Measurements from ENCODE around the gene CCN6.
"Not testable (repeated sequence)": the region's sequence is repeated elsewhere in the genome, so short reads cannot be mapped to it uniquely, and the experiment has no call there.

Gene CCN6

DNA sequence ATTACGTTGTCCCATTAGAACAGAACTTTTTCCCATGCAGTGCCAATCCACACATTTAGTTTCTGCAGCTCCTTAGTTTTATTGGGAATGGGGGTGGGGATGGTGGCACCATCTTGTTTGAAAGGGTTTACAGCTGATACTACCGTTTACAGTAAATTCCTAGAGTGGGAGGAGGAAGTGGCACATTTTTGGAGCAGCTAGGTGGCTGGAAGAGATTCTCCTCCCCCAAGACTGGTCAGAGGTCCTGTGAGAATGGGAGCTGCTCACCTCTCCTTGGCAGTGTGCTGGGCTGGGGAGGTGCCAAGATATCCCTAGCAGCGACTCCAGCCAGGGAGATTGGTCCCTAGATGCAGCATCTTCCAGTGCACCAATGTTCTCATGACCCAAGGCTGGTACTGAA lies 12.4 kb upstream of the CCN6 start:
- WGBS = 85% methylated on average over 3 of the region's 3 CpGs
- no peak overlapping the region for H3K27ac ChIP-seq (ENCODE audit: low read depth, low read length)
- no peaks in the 10 kb centered on the region for H3K27me3 ChIP-seq (ENCODE audit: insufficient read depth, low read length)
- 0 out of 2 replicates have a peak, but pooled peaks cover 1% of the 10 kb centered on the region for H3K9me3 ChIP-seq (ENCODE audit: insufficient read depth, low read depth, low read length)
- H3K4me3 ChIP-seq (ENCODE audit: low read length) = no peak overlapping the region
- H3K4me1 ChIP-seq (ENCODE audit: insufficient read depth, low read length) = no peaks in the 10 kb centered on the region; the same call in 1 of the 2 replicates
- H3K36me3 ChIP-seq (ENCODE audit: insufficient read depth, low read length) = no peaks in the 10 kb centered on the region
- no peak overlapping the region for H3K9ac ChIP-seq (ENCODE audit: low read depth, low read length)

DNA sequence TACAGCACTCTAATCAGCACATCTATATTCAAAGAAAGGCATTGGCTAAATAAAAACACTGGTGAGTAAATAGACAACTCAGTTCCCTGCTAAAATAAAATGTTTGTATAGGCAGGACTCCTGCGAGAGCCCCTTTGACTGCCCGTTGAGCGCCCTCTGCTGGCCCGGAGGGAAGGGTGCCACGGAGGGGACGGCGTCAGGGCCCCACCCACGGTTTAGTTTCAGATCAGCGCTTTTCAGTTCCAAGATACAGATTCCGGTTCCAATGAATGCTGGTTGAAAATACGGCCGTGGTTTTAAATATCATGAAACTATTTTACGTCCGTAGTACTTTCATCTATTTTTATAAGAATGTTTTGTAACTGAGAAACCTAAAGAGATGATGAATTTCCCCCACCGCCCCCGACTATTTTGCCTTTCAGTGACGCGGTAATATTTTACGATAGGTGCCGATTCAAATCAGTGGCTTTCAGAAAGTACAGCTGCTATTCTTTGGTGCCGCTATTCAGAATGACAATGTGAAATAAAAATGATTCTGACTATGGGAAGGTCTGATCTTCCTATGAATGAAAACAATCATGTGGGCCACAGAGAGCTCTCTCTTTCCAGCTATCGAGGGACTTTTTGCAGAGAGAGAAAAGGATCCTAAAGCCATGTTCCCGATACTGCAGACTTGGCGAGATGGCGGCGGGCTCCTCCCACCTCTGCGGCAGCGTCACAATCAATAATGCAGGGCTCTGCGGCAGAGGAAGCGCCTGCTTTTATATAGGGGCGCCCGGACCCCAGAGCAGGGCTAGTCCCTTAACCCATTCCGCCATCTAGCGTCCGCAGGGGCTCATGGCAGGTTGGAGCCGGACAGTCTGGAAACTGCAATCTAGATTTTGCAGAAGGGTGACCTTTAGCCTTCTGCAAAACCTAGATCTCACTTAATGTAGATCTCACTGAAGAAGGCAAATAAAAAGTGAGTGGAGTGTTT lies 10.6 kb upstream of the CCN6 start:
- Histone ChIP-seq H3K27me3 (ENCODE audit: insufficient read depth, low read length) (no peaks in the 10 kb centered on the region), H3K4me3 (ENCODE audit: low read length) (peak overlapping the region; percentile 79), H3K36me3 (ENCODE audit: insufficient read depth, low read length) (no peaks in the 10 kb centered on the region), H3K9ac (ENCODE audit: low read depth, low read length) (peak overlapping the region; percentile 68), H3K4me1 (ENCODE audit: insufficient read depth, low read length) (no peaks in the 10 kb centered on the region), H3K9me3 (ENCODE audit: insufficient read depth, low read depth, low read length) (0 out of 2 replicates have a peak, but pooled peaks cover 6% of the 10 kb centered on the region), H3K27ac (ENCODE audit: low read depth, low read length) (peak overlapping the region; percentile 68)
- WGBS = under 1% methylated on average over 33 of the region's 36 CpGs

DNA sequence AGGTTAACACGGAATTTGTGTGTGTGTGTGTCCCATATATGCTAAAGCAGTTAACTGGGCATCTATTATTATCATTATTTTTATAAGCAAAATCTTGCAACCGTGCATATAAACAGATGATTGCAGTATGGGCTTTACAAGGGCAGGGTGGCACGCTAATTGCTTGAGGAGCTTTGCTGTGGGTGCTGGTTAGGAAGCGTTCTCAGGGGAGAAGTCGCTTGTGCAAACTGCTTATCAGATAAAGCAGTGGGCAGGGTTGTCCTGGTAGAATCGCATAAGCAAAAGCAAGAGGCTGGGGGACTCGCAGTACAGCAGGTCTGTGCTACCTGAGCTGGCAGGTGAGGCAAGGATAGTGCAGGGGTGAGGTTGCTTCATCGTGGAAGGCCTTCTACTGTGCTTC lies 9.7 kb upstream of the CCN6 start:
- H3K36me3 ChIP-seq (ENCODE audit: insufficient read depth, low read length) = no peaks in the 10 kb centered on the region
- no peaks in the 10 kb centered on the region for H3K27me3 ChIP-seq (ENCODE audit: insufficient read depth, low read length)
- H3K4me3 ChIP-seq (ENCODE audit: low read length) = no peak overlapping the region
- H3K9ac ChIP-seq (ENCODE audit: low read depth, low read length) = no peak overlapping the region
- WGBS = 74% methylated on average over 8 of the region's 8 CpGs
- no peaks in the 10 kb centered on the region for H3K4me1 ChIP-seq (ENCODE audit: insufficient read depth, low read length)
- H3K9me3 ChIP-seq (ENCODE audit: insufficient read depth, low read depth, low read length) = 0 out of 2 replicates have a peak, but pooled peaks cover 6% of the 10 kb centered on the region
- H3K27ac ChIP-seq (ENCODE audit: low read depth, low read length) = no peak overlapping the region

DNA sequence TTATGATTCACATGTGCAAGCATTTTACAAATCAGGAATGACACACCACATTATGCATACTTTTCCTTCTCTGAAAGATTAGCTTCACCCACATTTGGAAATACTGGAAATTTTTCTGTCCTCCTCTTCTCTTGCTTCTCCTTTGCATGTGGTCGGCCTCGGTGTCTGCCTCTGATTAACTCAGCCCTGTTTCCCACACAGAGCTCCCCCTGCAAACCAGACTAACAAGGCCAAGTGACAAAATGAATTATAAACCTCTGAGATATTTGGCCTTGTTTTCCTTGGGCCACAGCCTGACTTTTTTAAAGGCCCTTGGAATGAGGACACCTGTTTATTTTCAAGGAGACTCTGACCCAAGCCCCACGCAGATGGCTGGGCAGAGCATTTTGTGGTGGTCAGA lies 9.0 kb upstream of the CCN6 start:
- Histone ChIP-seq H3K9ac (ENCODE audit: low read depth, low read length) (no peak overlapping the region), H3K4me3 (ENCODE audit: low read length) (no peak overlapping the region), H3K27me3 (ENCODE audit: insufficient read depth, low read length) (no peaks in the 10 kb centered on the region), H3K4me1 (ENCODE audit: insufficient read depth, low read length) (no peaks in the 10 kb centered on the region), H3K9me3 (ENCODE audit: insufficient read depth, low read depth, low read length) (0 out of 2 replicates have a peak, but pooled peaks cover 6% of the 10 kb centered on the region), H3K36me3 (ENCODE audit: insufficient read depth, low read length) (no peaks in the 10 kb centered on the region), H3K27ac (ENCODE audit: low read depth, low read length) (no peak overlapping the region)
- 94% methylated on average over 3 of the region's 3 CpGs for WGBS

DNA sequence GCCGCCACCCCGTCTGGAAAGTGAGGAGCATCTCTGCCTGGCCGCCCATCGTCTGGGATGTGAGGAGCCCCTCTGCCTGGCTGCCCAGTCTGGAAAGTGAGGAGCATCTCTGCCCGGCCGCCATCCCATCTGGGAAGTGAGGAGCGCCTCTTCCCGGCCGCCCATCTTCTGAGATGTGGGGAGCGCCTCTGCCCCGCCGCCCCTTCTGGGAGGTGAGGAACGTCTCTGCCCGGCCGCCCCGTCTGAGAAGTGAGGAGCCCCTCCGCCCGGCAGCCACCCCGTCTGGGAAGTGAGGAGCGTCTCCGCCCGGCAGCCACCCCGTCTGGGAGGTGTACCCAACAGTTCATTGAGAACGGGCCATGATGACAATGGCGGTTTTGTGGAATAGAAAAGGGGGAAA lies 6.4 kb upstream of the CCN6 start:
- H3K9me3 ChIP-seq (ENCODE audit: insufficient read depth, low read depth, low read length); H3K4me1 ChIP-seq (ENCODE audit: insufficient read depth, low read length); H3K4me3 ChIP-seq (ENCODE audit: low read length); H3K9ac ChIP-seq (ENCODE audit: low read depth, low read length); H3K36me3 ChIP-seq (ENCODE audit: insufficient read depth, low read length); H3K27ac ChIP-seq (ENCODE audit: low read depth, low read length); H3K27me3 ChIP-seq (ENCODE audit: insufficient read depth, low read length): not testable (repeated sequence)
- 95% methylated on average over 25 of the region's 25 CpGs for WGBS

DNA sequence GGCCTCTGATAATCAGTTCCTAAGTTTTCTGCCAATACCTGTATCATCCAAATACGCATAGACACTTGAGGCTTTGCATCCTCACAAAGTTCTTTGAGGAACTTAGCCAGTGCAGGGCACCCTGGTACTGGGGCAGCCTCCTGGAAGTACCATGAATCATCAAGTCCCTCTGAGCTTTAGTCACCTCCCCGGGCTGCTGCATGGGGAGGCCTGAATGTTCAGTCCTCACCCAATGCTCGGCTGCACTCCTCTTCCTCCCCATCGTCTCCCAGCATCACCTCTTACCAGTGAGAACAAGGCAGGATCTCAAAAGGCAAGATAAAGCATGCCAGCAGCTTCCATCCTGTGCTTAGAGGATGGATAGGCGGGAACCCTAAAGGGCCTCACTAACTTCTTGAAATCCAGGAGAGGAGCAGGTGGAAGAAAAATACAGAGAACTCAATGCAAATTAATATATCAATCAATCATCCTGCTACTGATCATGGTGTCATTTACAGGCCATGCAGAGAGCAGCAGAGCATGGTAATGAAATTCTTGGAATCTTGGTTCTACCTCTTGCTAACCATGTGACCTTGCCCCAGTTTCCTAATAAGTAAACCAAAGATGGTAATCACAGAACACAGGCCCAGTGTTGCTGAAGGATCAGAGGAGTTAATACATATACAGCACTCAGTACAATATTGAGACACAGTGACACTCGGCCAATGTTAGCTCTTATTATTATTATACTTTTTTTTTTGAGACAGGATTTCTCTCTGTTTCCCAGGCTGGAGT lies 4.7 kb upstream of the CCN6 start:
- no peak overlapping the region for H3K27ac ChIP-seq (ENCODE audit: low read depth, low read length)
- no peaks in the 10 kb centered on the region for H3K4me1 ChIP-seq (ENCODE audit: insufficient read depth, low read length)
- no peaks in the 10 kb centered on the region for H3K27me3 ChIP-seq (ENCODE audit: insufficient read depth, low read length)
- no peak overlapping the region for H3K4me3 ChIP-seq (ENCODE audit: low read length)
- 0 out of 2 replicates have a peak, but pooled peaks cover 6% of the 10 kb centered on the region for H3K9me3 ChIP-seq (ENCODE audit: insufficient read depth, low read depth, low read length)
- WGBS = 89% methylated on average over 5 of the region's 6 CpGs
- no peaks in the 10 kb centered on the region for H3K36me3 ChIP-seq (ENCODE audit: insufficient read depth, low read length)
- H3K9ac ChIP-seq (ENCODE audit: low read depth, low read length) = no peak overlapping the region

DNA sequence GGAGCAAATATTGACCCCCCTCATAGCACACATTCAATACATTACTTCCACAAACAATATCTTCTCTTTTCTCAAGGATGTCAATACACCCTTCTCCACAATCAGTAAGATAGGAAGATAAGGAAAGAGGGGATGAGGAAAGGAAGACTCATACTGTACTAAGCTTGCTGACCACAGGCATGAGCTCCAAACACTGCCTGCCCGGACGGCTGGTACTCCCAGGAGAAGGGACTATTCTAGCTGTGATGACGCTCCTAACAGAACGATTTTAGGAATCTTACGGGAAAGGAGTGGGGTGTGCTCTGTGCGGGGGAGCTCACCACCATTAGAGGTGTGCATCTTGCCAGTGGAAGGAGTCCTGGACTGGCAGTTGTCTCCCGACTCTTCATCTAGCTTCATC lies 3.9 kb upstream of the CCN6 start:
- Histone ChIP-seq H3K36me3 (ENCODE audit: insufficient read depth, low read length) (no peaks in the 10 kb centered on the region), H3K27me3 (ENCODE audit: insufficient read depth, low read length) (no peaks in the 10 kb centered on the region), H3K4me3 (ENCODE audit: low read length) (no peak overlapping the region), H3K9ac (ENCODE audit: low read depth, low read length) (no peak overlapping the region), H3K4me1 (ENCODE audit: insufficient read depth, low read length) (no peaks in the 10 kb centered on the region), H3K9me3 (ENCODE audit: insufficient read depth, low read depth, low read length) (0 out of 2 replicates have a peak, but pooled peaks cover 6% of the 10 kb centered on the region), H3K27ac (ENCODE audit: low read depth, low read length) (no peak overlapping the region)
- whole genome bisulfite sequencing = 95% methylated on average over 7 of the region's 7 CpGs

DNA sequence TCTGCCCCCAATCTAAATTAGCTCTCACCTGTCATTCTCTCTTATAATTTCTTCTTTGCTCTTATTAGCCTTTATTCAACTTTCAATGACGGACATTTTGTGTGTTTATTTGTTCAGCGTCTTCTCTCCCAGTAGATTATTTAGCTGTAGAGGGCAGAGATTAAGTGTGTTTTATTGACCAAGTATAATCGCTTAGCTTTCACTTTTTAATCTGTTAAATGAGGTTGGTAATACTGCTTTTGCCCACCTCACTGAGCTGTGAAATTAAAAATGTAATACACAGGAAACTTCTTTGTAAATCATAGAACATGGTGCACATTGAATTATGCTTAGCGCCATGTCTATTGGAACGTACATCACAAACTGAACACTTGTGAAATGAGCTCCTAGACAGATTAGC lies 3.5 kb upstream of the CCN6 start:
- Histone ChIP-seq H3K4me1 (ENCODE audit: insufficient read depth, low read length) (no peaks in the 10 kb centered on the region), H3K9me3 (ENCODE audit: insufficient read depth, low read depth, low read length) (0 out of 2 replicates have a peak, but pooled peaks cover 6% of the 10 kb centered on the region), H3K4me3 (ENCODE audit: low read length) (no peak overlapping the region), H3K9ac (ENCODE audit: low read depth, low read length) (no peak overlapping the region), H3K27ac (ENCODE audit: low read depth, low read length) (no peak overlapping the region), H3K27me3 (ENCODE audit: insufficient read depth, low read length) (no peaks in the 10 kb centered on the region), H3K36me3 (ENCODE audit: insufficient read depth, low read length) (no peaks in the 10 kb centered on the region)
- 89% methylated on average over 5 of the region's 5 CpGs for WGBS

DNA sequence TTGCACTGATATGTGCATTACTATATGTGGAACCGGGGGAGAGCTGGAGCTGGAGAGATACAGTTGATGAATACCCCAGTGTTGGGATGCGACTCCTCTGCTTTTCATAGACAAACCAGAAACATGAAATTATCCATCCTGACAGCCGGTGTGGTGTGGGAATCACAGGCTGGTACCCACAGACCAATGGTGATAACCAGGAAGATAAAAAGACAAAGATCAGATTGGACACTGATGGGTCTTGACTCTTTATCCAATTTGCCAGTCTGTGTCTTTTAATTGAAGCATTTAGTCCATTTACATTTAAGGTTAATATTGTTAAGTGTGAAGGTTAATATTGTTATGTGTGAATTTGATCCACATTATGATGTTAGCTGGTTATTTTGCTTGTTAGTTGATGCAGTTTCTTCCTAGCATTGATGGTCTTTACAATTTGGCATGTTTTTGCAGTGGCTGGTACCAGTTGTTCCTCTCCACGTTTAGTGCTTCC lies 2.6 kb upstream of the CCN6 start:
- H3K4me1 ChIP-seq (ENCODE audit: insufficient read depth, low read length); H3K36me3 ChIP-seq (ENCODE audit: insufficient read depth, low read length); H3K27ac ChIP-seq (ENCODE audit: low read depth, low read length); H3K9me3 ChIP-seq (ENCODE audit: insufficient read depth, low read depth, low read length); H3K9ac ChIP-seq (ENCODE audit: low read depth, low read length); H3K4me3 ChIP-seq (ENCODE audit: low read length); H3K27me3 ChIP-seq (ENCODE audit: insufficient read depth, low read length): not testable (repeated sequence)
- 100% methylated on average over 1 of the region's 4 CpGs for WGBS

DNA sequence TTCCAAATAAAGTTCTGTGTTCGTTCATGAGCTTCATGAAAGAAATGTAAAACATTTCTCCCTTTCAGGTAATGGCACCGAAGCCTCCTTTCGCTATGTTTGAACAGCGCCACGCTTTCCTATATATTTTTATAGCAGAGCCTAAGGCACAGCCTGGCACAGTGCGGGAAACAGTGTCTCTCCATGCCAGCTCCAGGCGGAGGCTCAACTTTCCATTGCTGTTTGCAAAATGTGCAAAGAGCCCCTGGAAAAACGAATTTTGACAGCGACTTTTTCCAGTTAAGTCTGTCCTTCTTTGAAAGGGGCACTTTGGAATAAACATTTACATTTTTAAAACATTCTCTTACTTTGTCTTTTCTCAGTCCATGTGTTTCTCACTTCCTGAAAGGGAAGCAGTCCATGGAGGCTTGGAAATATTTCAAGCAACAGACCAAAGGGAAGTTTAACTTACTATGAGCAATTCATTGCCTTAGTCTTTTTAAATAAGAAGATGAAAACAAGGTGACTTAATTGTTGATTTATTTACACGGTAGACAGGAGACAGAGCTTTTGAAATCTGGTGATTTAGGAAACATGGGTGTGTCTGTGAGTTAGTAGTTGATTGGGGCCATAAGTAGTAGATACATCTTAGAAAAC lies 769 bp downstream of the CCN6 start:
- WGBS = 91% methylated on average over 10 of the region's 10 CpGs
- Histone ChIP-seq H3K4me1 (ENCODE audit: insufficient read depth, low read length) (no peaks in the 10 kb centered on the region), H3K4me3 (ENCODE audit: low read length) (no peak overlapping the region), H3K9me3 (ENCODE audit: insufficient read depth, low read depth, low read length) (no peaks in the 10 kb centered on the region), H3K36me3 (ENCODE audit: insufficient read depth, low read length) (no peaks in the 10 kb centered on the region), H3K27ac (ENCODE audit: low read depth, low read length) (no peak overlapping the region), H3K27me3 (ENCODE audit: insufficient read depth, low read length) (no peaks in the 10 kb centered on the region), H3K9ac (ENCODE audit: low read depth, low read length) (no peak overlapping the region)
